GM12878 (cell line): Measurements from ENCODE around the gene TMEM259. TPM values are rescaled to one million over a fixed set of nuclear protein-coding genes. Genes with fewer than 3 reads are reported as not detected.

ENCODE experiments used
- ATAC-seq: fragments of 200-7000 bp; cut with Tn5 transposase; 3 replicates; pipeline ENCODE4 v1.9.1; 2020; ENCODE audit warnings: mild to moderate bottlenecking, moderate library complexity
- BruUV-seq: library from RNA; stranded (reverse); fragments of 400-500 nt; replicated peaks from 2 replicates; lab custom pipeline; 2021; lab: Mats Ljungman, UMichigan
- CTCF ChIA-PET: fragments of 300-600 bp; sonication (Branson Sonifier 250); formaldehyde crosslinking; extraction: SDS; loops from one replicate; lab custom pipeline; 2021; ENCODE audit warnings: inconsistent platforms; lab: Yijun Ruan, JAX
- POLR2A ChIA-PET: fragments of 350-600 bp; formaldehyde crosslinking; extraction: SDS; loops from one replicate; lab custom pipeline; 2021; ENCODE audit warnings: inconsistent platforms; lab: Charles Lee
- RAD21 ChIA-PET: fragments of 300-600 bp; sonication (Branson Sonifier 250); formaldehyde crosslinking; loops from one replicate; lab custom pipeline; 2023; ENCODE audit warnings: antibody characterized with exemption; ENCODE audit not compliant: unreplicated experiment; lab: Charles Lee
- SMC1A ChIA-PET: fragments of 300-600 bp; sonication (Branson Sonifier 250); formaldehyde crosslinking; loops from one replicate; lab custom pipeline; 2023; ENCODE audit not compliant: unreplicated experiment, uncharacterized antibody; lab: Charles Lee
- DNase-seq: peaks from one replicate; pipeline ENCODE4 v3.0.0-alpha.2; 2011; ENCODE audit warnings: low read depth, low spot score
- FAIRE-seq: peaks from 3 replicates; lab custom pipeline; 2011; peaks lifted over from hg19 to GRCh38; lab: Jason Lieb, UNC
- H2AFZ ChIP-seq: 2 replicates; pipeline ENCODE4 v1.6.0; 2011; ENCODE audit warnings: low read depth, low read length, control low read depth; ENCODE audit not compliant: control insufficient read depth
- H3K27ac ChIP-seq: 2 replicates; pipeline ENCODE4 v1.5.1; 2011; ENCODE audit warnings: control low read depth; ENCODE audit not compliant: control insufficient read depth, insufficient read depth
- H3K27me3 ChIP-seq, 2 experiments: replicated peaks in 1 of 2; 2 replicates each; pipeline versions ENCODE4 v1.6.0 to v1.6.1; 2011; ENCODE audit warnings: low read length in 1 of 2; ENCODE audit not compliant: control insufficient read depth in 2 of 2, insufficient read depth in 2 of 2
- H3K36me3 ChIP-seq, 2 experiments: 2 replicates each; pipeline ENCODE4 v1.5.1; 2011; ENCODE audit warnings: low read length in 1 of 2; ENCODE audit not compliant: control insufficient read depth in 2 of 2, insufficient read depth in 2 of 2
- H3K4me1 ChIP-seq: 2 replicates; pipeline ENCODE4 v1.6.1; 2011; ENCODE audit warnings: mild to moderate bottlenecking, low read length, moderate library complexity, mixed read lengths; ENCODE audit not compliant: control insufficient read depth, insufficient read depth
- H3K4me2 ChIP-seq: 2 replicates; pipeline ENCODE4 v1.6.0; 2011; ENCODE audit warnings: control low read depth; ENCODE audit not compliant: control insufficient read depth, insufficient read depth
- H3K4me3 ChIP-seq: fragments of 200-600 bp; sonication (generic); 2 replicates; pipeline ENCODE4 v1.5.1; 2016
- H3K79me2 ChIP-seq: 2 replicates; pipeline ENCODE4 v1.6.0; 2011; ENCODE audit warnings: low read length; ENCODE audit not compliant: control insufficient read depth, insufficient read depth
- H3K9ac ChIP-seq: 2 replicates; pipeline ENCODE4 v1.8.0; 2011; ENCODE audit warnings: low read length, control low read depth, mixed read lengths; ENCODE audit not compliant: control insufficient read depth, insufficient read depth
- H3K9me3 ChIP-seq: replicated peaks from 3 replicates; pipeline ENCODE4 v1.5.1; 2011; ENCODE audit warnings: mild to moderate bottlenecking, low read length; ENCODE audit not compliant: control insufficient read depth, insufficient read depth
- H4K20me1 ChIP-seq: 2 replicates; pipeline ENCODE4 v1.6.0; 2011; ENCODE audit not compliant: control insufficient read depth, insufficient read depth
- ATF7 ChIP-seq: fragments of 450-650 bp; IDR thresholded peaks from 2 replicates; pipeline ENCODE4 v1.6.1; 2016; ENCODE audit warnings: low read depth, mild to moderate bottlenecking
- BHLHE40 ChIP-seq, 2 experiments: fragments of 450-650 bp in 1 of 2; IDR thresholded peaks; 2 replicates each; pipeline ENCODE4 v1.6.1; 2011 to 2017; ENCODE audit warnings: low read depth in 2 of 2, borderline replicate concordance in 1 of 2, improper control_type of control experiment in 1 of 2, low read length in 1 of 2, mild to moderate bottlenecking in 1 of 2
- CEBPB ChIP-seq, 2 experiments: fragments of 150-350 bp in 1 of 2; IDR thresholded peaks; 2 replicates each; pipeline ENCODE4 v1.6.1; 2012 to 2014; ENCODE audit warnings: low read depth in 2 of 2, low read length in 2 of 2, borderline replicate concordance in 1 of 2, inconsistent platforms in 1 of 2
- CREM ChIP-seq: IDR thresholded peaks from 2 replicates; pipeline ENCODE4 v1.6.1; 2014; ENCODE audit warnings: antibody characterized with exemption, low read depth
- EP300 ChIP-seq, 2 experiments: fragments of 150-350 bp in 1 of 2; IDR thresholded peaks; 2 replicates each; pipeline ENCODE4 v1.6.1; 2011 to 2012; ENCODE audit warnings: low read depth in 2 of 2, low read length in 2 of 2, borderline replicate concordance in 1 of 2, improper control_type of control experiment in 1 of 2, inconsistent platforms in 1 of 2; ENCODE audit not compliant: control insufficient read depth in 1 of 2
- FOXM1 ChIP-seq: IDR thresholded peaks from 2 replicates; pipeline ENCODE4 v1.6.1; 2012; ENCODE audit warnings: low read depth, mild to moderate bottlenecking, inconsistent platforms, low read length, moderate library complexity
- HDGF ChIP-seq: fragments of 450-650 bp; IDR thresholded peaks from 2 replicates; pipeline ENCODE4 v1.6.1; 2016; ENCODE audit warnings: antibody characterized with exemption
- MTA2 ChIP-seq: fragments of 450-650 bp; IDR thresholded peaks from 2 replicates; pipeline ENCODE4 v1.6.1; 2016; ENCODE audit warnings: low read depth, mild to moderate bottlenecking, moderate library complexity
- MXI1 ChIP-seq: fragments of 150-350 bp; IDR thresholded peaks from 2 replicates; pipeline ENCODE4 v1.6.1; 2011; ENCODE audit warnings: low read depth, mild to moderate bottlenecking, inconsistent platforms, low read length, improper control_type of control experiment
- MYC ChIP-seq: IDR thresholded peaks from 2 replicates; pipeline ENCODE4 v1.6.1; 2011; ENCODE audit warnings: mild to moderate bottlenecking, low read length, moderate library complexity, inconsistent platforms; ENCODE audit not compliant: insufficient read depth, insufficient replicate concordance, insufficient read length, severe bottlenecking
- NR2F1 ChIP-seq: fragments of 450-650 bp; conservative IDR thresholded peaks from 2 replicates; pipeline ENCODE4 v1.6.1; 2017; ENCODE audit warnings: mild to moderate bottlenecking
- PAX8 ChIP-seq: fragments of 450-650 bp; IDR thresholded peaks from 2 replicates; pipeline ENCODE4 v1.6.1; 2017; ENCODE audit warnings: mild to moderate bottlenecking, moderate library complexity
- POLR2AphosphoS2 ChIP-seq: IDR thresholded peaks from 2 replicates; pipeline ENCODE4 v1.6.1; 2011; ENCODE audit warnings: low read depth, mild to moderate bottlenecking, low read length, improper control_type of control experiment, moderate library complexity
- RCOR1 ChIP-seq: conservative IDR thresholded peaks from 2 replicates; pipeline ENCODE4 v1.6.1; 2012; ENCODE audit warnings: low read depth, low read length, improper control_type of control experiment
- RFX5 ChIP-seq: IDR thresholded peaks from 2 replicates; pipeline ENCODE4 v1.6.1; 2011; ENCODE audit warnings: low read depth, low read length, improper control_type of control experiment
- RUNX3 ChIP-seq: IDR thresholded peaks from 2 replicates; pipeline ENCODE4 v1.6.1; 2012; ENCODE audit warnings: low read length, inconsistent platforms
- SREBF2 ChIP-seq: IDR thresholded peaks from 2 replicates; pipeline ENCODE4 v1.6.1; 2012; ENCODE audit warnings: mild to moderate bottlenecking, low read length
- TARDBP ChIP-seq: IDR thresholded peaks from 2 replicates; pipeline ENCODE4 v1.6.1; 2016; ENCODE audit warnings: borderline replicate concordance
- ZBED1 ChIP-seq: IDR thresholded peaks from 2 replicates; pipeline ENCODE4 v1.6.1; 2016; ENCODE audit warnings: borderline replicate concordance
- ZZZ3 ChIP-seq: IDR thresholded peaks from 2 replicates; pipeline ENCODE4 v1.6.1; 2011; ENCODE audit warnings: low read depth; ENCODE audit not compliant: control insufficient read depth, insufficient read length
- WGBS: methylation state at CpG from one replicate; pipeline ENCODE4 v1.1.6; 2016; ENCODE audit warnings: low lambda C conversion rate; ENCODE audit not compliant: insufficient replicate concordance, insufficient coverage; ENCODE audit errors: missing lambda C conversion rate; 5-methylcytosine and 5-hydroxymethylcytosine counted together
- in situ Hi-C: fragments of 300-500 bp; cut with MboI; formaldehyde crosslinking; loops from 9 replicates; pipeline ENCODE4 v1.14.3; 2018; ENCODE audit warnings: mixed read lengths
- intact Hi-C: fragments of 100-400 bp; cut with micrococcal nuclease; formaldehyde crosslinking; loops from one replicate; pipeline ENCODE4 v1.14.2; 2022; ENCODE audit not compliant: unreplicated experiment
- polyA plus RNA-seq, 11 experiments: library from polyadenylated mRNA; depleted of rRNA in 4 of 11; unstranded in 6 of 11; stranded (reverse) in 5 of 11; fragments of >200 nt; fragmentation: Nextera tagmentation in 4 of 11; fragmentation: Illumina TruSeq in 1 of 11; extraction: Ambion mirVana in 4 of 11; extraction: Trizol in 1 of 11; gene quantifications; 1 replicate in 1 of 11; 2 replicates in 10 of 11; pipeline versions ENCODE4 v1.2.1 to v1.2.3, GENCODE V29; 2011 to 2016; ENCODE audit warnings: inconsistent platforms in 2 of 11, missing spikeins in 2 of 11, low read depth in 1 of 11
- total RNA-seq, 4 experiments: library from RNA; depleted of rRNA in 3 of 4; stranded (reverse); fragments of >200 nt in 3 of 4; fragmentation: Illumina TruSeq in 1 of 4; extraction: Trizol in 1 of 4; gene quantifications; 2 replicates each; pipeline versions ENCODE4 v1.2.1 to v1.2.3, GENCODE V29; 2013 to 2021
- TF ChIP-seq, protein P1 (sequence below): IDR thresholded peaks from 2 replicates; pipeline ENCODE4 v1.6.1; 2012; ENCODE audit warnings: low read depth, low read length, improper control_type of control experiment
- TF ChIP-seq, protein P2 (sequence below): fragments of 450-650 bp; formaldehyde crosslinking; IDR thresholded peaks from 2 replicates; pipeline ENCODE4 v1.4.0; 2022; ENCODE audit warnings: mild to moderate bottlenecking, moderate library complexity

Gene TMEM259
- total and polyA plus RNA-seq, 10 of the 15 experiments (the other 5 are each of a cell fraction or from before 2014, with no cell fraction given): 0.43 to 184 (median 62.0) TPM

DNA sequence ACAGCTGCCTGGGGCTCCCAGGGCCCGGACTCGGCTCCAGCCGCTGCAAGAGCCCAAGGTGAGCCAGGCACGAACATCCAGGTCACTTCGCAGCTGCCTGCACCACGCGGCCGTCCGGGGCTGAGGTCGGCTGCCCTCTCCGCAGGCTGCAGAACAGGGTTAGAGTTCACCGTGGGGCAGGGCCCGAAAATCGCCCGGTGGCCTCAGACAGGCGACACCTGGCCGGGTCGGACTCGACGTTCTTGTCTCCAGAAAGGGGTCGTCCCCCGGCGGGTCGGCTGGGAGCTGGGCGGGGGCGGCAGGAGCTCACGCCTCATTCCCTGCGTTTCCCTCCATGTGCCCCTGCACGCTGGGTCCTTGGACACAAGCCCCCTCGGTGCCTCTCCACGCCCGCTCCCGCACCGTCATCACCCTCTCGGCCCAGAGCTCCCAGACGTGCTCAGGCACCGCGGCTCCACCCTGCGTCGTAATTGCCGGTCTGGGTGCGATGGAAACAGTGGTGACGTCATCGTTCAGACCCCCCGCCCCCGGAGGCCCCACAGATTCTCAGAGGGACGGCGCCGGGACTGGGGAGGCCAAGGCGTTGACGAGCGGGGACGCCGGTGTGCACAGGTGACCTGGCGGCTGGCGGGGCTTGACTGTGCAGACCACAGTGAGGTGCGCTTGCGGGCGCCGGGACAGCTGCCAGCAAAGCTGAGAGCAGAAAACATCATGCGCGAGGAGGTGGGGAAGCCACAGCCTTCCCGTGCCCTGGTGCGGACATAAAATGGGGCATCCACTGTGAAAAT, 24.7 kb downstream of the TMEM259 start:
- RAD21 ChIA-PET: interaction anchor here (1.8 to 3.3 kb wide), 2 partner anchors 12 to 73 kb away, joined by 7 to 11 read pairs; partner anchors contain the start of gene WDR18
- Histone ChIP-seq H3K9ac (no peak overlapping the region), H4K20me1 (no peaks in the 10 kb centered on the region), H3K27ac (no peak overlapping the region), H3K4me2 (peak overlapping the region; percentile 27; the same call in 1 of the 2 replicates), H3K27me3 (peaks cover 3% of the 10 kb centered on the region in 2 experiments; a peak in 3 of 4 replicates), H2AFZ (no peak overlapping the region), H3K79me2 (no peaks in the 10 kb centered on the region), H3K36me3 (no peaks in the 10 kb centered on the region; a peak in 2 of 4 replicates), H3K9me3 (no peaks in the 10 kb centered on the region), H3K4me1 (no peaks in the 10 kb centered on the region; the same call in 1 of the 2 replicates), H3K4me3 (no peak overlapping the region)
- no TSS peak for BruUV-seq
- FAIRE-seq (no peak), ATAC-seq (peak; percentile 32), DNase-seq (no peak)
- intact Hi-C loops: loop anchor here (5.0 kb wide), 1 partner anchor 134 kb away; no protein-coding TSS in a partner anchor
- CTCF ChIA-PET: no interaction called here
- in situ Hi-C loops: no loop called here
- POLR2A ChIA-PET: interaction anchor here (1.5 kb wide), 1 partner anchor 11 kb away, joined by 3 read pairs; no protein-coding TSS in a partner anchor
- 25% methylated on average over 51 of the region's 64 CpGs for WGBS
- SMC1A ChIA-PET: no interaction called here
- no peak for TF ChIP-seq ZBED1
- no peak for TF ChIP-seq TARDBP
- no peak for TF ChIP-seq POLR2AphosphoS2
- TF ChIP-seq RCOR1: no peak
- TF ChIP-seq RUNX3: no peak
- no peak for TF ChIP-seq HDGF
- TF ChIP-seq, protein P1, sequence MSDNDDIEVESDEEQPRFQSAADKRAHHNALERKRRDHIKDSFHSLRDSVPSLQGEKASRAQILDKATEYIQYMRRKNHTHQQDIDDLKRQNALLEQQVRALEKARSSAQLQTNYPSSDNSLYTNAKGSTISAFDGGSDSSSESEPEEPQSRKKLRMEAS: no peak
- peak; percentile 91 for TF ChIP-seq ATF7
- TF ChIP-seq SREBF2: no peak
- peak; percentile 82 for TF ChIP-seq CREM
- TF ChIP-seq MTA2: no peak
- no peak for TF ChIP-seq RFX5
- no peak for TF ChIP-seq ZZZ3
- TF ChIP-seq MXI1: no peak
- peak in 1 of 2 experiments; percentile 38; a peak in 2 of 4 replicates for TF ChIP-seq BHLHE40 (IDR thresholded peaks at IDR 0.05; ENCODE audit: borderline replicate concordance in 1 of 2, low read depth in 2 of 2, low read length in 1 of 2)
- TF ChIP-seq PAX8: no peak
- no peak for TF ChIP-seq FOXM1
- TF ChIP-seq EP300 (IDR thresholded peaks at IDR 0.05; ENCODE audit: borderline replicate concordance in 1 of 2, control insufficient read depth in 1 of 2, low read depth in 2 of 2, low read length in 2 of 2): no peak
- TF ChIP-seq NR2F1: 0 out of 2 replicates have a peak, but pooled peaks have one; percentile 14
- no peak for TF ChIP-seq MYC
- TF ChIP-seq, protein P2, sequence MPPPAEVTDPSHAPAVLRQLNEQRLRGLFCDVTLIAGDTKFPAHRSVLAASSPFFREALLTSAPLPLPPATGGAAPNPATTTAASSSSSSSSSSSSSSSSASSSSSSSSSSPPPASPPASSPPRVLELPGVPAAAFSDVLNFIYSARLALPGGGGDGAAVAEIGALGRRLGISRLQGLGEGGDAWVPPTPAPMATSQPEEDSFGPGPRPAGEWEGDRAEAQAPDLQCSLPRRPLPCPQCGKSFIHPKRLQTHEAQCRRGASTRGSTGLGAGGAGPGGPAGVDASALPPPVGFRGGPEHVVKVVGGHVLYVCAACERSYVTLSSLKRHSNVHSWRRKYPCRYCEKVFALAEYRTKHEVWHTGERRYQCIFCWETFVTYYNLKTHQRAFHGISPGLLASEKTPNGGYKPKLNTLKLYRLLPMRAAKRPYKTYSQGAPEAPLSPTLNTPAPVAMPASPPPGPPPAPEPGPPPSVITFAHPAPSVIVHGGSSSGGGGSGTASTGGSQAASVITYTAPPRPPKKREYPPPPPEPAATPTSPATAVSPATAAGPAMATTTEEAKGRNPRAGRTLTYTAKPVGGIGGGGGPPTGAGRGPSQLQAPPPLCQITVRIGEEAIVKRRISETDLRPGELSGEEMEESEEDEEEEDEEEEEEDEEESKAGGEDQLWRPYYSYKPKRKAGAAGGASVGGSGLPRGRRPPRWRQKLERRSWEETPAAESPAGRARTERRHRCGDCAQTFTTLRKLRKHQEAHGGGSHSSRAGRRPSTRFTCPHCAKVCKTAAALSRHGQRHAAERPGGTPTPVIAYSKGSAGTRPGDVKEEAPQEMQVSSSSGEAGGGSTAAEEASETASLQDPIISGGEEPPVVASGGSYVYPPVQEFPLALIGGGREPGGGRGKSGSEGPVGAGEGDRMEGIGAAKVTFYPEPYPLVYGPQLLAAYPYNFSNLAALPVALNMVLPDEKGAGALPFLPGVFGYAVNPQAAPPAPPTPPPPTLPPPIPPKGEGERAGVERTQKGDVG (CRISPR knock-in tag): no peak
- no peak for TF ChIP-seq CEBPB (IDR thresholded peaks at IDR 0.05; ENCODE audit: borderline replicate concordance in 1 of 2, low read depth in 2 of 2, low read length in 2 of 2)
